Neuronal stem cell (in vitro differentiated cells): ENCODE results near the gene ACKR1.
A peak's percentile ranks its signal among the peaks of the same experiment; 100 is the strongest.

Experiments used
- DNase-seq: peaks from one replicate; pipeline ENCODE4 v3.0.0-alpha.2; 2013; ENCODE audit warnings: low spot score
- H2AFZ ChIP-seq: one replicate; pipeline ENCODE4 v1.6.1; 2013; ENCODE audit warnings: mild to moderate bottlenecking, low read length, inconsistent platforms
- H2AK5ac ChIP-seq: 2 replicates; pipeline ENCODE4 v1.6.1; 2013; ENCODE audit warnings: low read depth, mild to moderate bottlenecking, inconsistent platforms, low read length, moderate library complexity, mixed read lengths
- H2BK120ac ChIP-seq: 2 replicates; pipeline ENCODE4 v1.6.1; 2013; ENCODE audit warnings: low read depth, mild to moderate bottlenecking, inconsistent platforms, low read length, moderate library complexity, mixed read lengths
- H2BK12ac ChIP-seq: one replicate; pipeline ENCODE4 v1.6.1; 2013; ENCODE audit warnings: low read length, inconsistent platforms
- H2BK15ac ChIP-seq: 2 replicates; pipeline ENCODE4 v1.6.1; 2013; ENCODE audit warnings: mild to moderate bottlenecking, low read length, inconsistent platforms, mixed read lengths
- H2BK5ac ChIP-seq: one replicate; pipeline ENCODE4 v1.6.1; 2013; ENCODE audit warnings: inconsistent platforms, mild to moderate bottlenecking, low read length, moderate library complexity
- H3K14ac ChIP-seq: one replicate; pipeline ENCODE4 v1.6.1; 2013; ENCODE audit warnings: low read length, inconsistent platforms
- H3K18ac ChIP-seq: 2 replicates; pipeline ENCODE4 v1.6.1; 2013; ENCODE audit warnings: low read length, inconsistent platforms
- H3K23ac ChIP-seq: 2 replicates; pipeline ENCODE4 v1.6.1; 2013; ENCODE audit warnings: low read depth, mild to moderate bottlenecking, mixed read lengths, low read length, inconsistent platforms; ENCODE audit not compliant: poor library complexity
- H3K27ac ChIP-seq: replicated peaks from 3 replicates; pipeline ENCODE4 v1.5.1; 2013; ENCODE audit warnings: low read length, inconsistent platforms
- H3K27me3 ChIP-seq, 3 experiments: 2 replicates each; pipeline ENCODE4 v1.6.1; 2013; ENCODE audit warnings: low read length in 3 of 3, mild to moderate bottlenecking in 2 of 3, inconsistent platforms in 1 of 3, low read depth in 1 of 3, mixed read lengths in 1 of 3, moderate library complexity in 1 of 3; ENCODE audit not compliant: control insufficient read depth in 3 of 3, insufficient read depth in 3 of 3
- H3K36me3 ChIP-seq, 2 donors: replicated peaks in 1 of 2; 2 replicates each; pipeline ENCODE4 v1.6.1; 2013; ENCODE audit warnings: low read length in 2 of 2; ENCODE audit not compliant: control insufficient read depth in 2 of 2, insufficient read depth in 2 of 2
- H3K4ac ChIP-seq: 2 replicates; pipeline ENCODE4 v1.6.1; 2013; ENCODE audit warnings: inconsistent platforms, mild to moderate bottlenecking, low read length, moderate library complexity
- H3K4me1 ChIP-seq, 2 donors: 1 replicate in 1 of 2; 2 replicates in 1 of 2; pipeline ENCODE4 v1.6.1; 2013; ENCODE audit warnings: low read length in 2 of 2, low read depth in 1 of 2; ENCODE audit not compliant: control insufficient read depth in 2 of 2, insufficient read depth in 1 of 2
- H3K4me2 ChIP-seq: one replicate; pipeline ENCODE4 v1.6.1; 2013; ENCODE audit warnings: mild to moderate bottlenecking, low read length, inconsistent platforms; ENCODE audit not compliant: insufficient read depth, poor library complexity, severe bottlenecking
- H3K4me3 ChIP-seq, 2 donors: 2 replicates each; pipeline ENCODE4 v1.5.1; 2013; ENCODE audit warnings: low read length in 2 of 2, mild to moderate bottlenecking in 2 of 2, inconsistent platforms in 1 of 2, moderate library complexity in 1 of 2
- H3K79me1 ChIP-seq: one replicate; pipeline ENCODE4 v1.6.1; 2013; ENCODE audit warnings: low read depth, mild to moderate bottlenecking, inconsistent platforms, low read length, moderate library complexity
- H3K9ac ChIP-seq: one replicate; pipeline ENCODE4 v1.6.1; 2013; ENCODE audit warnings: mild to moderate bottlenecking, low read depth, low read length, inconsistent platforms; ENCODE audit not compliant: poor library complexity
- H3K9me3 ChIP-seq, 2 donors: replicated peaks in 1 of 2; 2 replicates each; pipeline versions ENCODE3 to v1.6.1; 2013; ENCODE audit warnings: low read length in 2 of 2, mild to moderate bottlenecking in 2 of 2, inconsistent platforms in 1 of 2, low read depth in 1 of 2, mixed read lengths in 1 of 2, moderate library complexity in 1 of 2; ENCODE audit not compliant: control insufficient read depth in 2 of 2, insufficient read depth in 1 of 2
- H4K8ac ChIP-seq: one replicate; pipeline ENCODE4 v1.6.1; 2013; ENCODE audit warnings: low read depth, mild to moderate bottlenecking, inconsistent platforms, low read length, moderate library complexity
- H4K91ac ChIP-seq: one replicate; pipeline ENCODE4 v1.6.1; 2013; ENCODE audit warnings: low read length, low read depth, mild to moderate bottlenecking, inconsistent platforms; ENCODE audit not compliant: poor library complexity
- WGBS, 2 donors: extraction: QIAGEN DNeasy Blood & Tissue Kit; methylation state at CpG; one replicate each; pipeline ENCODE4 v1.1.7; 2013; ENCODE audit warnings: missing lambda C conversion rate in 2 of 2, mixed read lengths in 1 of 2; ENCODE audit not compliant: insufficient read length in 2 of 2, insufficient replicate concordance in 1 of 2; ENCODE audit errors: extremely low coverage in 2 of 2; 5-methylcytosine and 5-hydroxymethylcytosine counted together

The ACKR1 gene

GRCh38 chr1:159212596-159212995, 7.9 kb downstream of the ACKR1 start:
- H3K4me3 ChIP-seq = no peak overlapping the region
- no peak overlapping the region for H2BK120ac ChIP-seq
- no peaks in the 10 kb centered on the region for H3K9me3 ChIP-seq
- no peaks in the 10 kb centered on the region for H3K79me1 ChIP-seq
- H3K4ac ChIP-seq = no peak overlapping the region
- H2BK12ac ChIP-seq = no peak overlapping the region
- no peak overlapping the region for H4K91ac ChIP-seq
- no peak overlapping the region for H3K9ac ChIP-seq
- H2AK5ac ChIP-seq = no peak overlapping the region
- no peak overlapping the region for H2BK5ac ChIP-seq
- WGBS, 2 donors = no CpG with 5 or more reads among the region's 4 CpGs
- H3K14ac ChIP-seq = no peak overlapping the region
- H3K23ac ChIP-seq = no peak overlapping the region
- DNase-seq = no peak
- H3K27ac ChIP-seq = no peak overlapping the region
- peaks cover 0 to 42% (median 0%) of the 10 kb centered on the region in 3 experiments for H3K27me3 ChIP-seq
- H2BK15ac ChIP-seq = no peak overlapping the region
- H4K8ac ChIP-seq = no peak overlapping the region
- H3K18ac ChIP-seq = no peak overlapping the region
- no peaks in the 10 kb centered on the region for H3K36me3 ChIP-seq
- H2AFZ ChIP-seq = no peak overlapping the region
- peaks cover 0 to 6% of the 10 kb centered on the region in 2 donors for H3K4me1 ChIP-seq
- no peak overlapping the region for H3K4me2 ChIP-seq

- Histone ChIP-seq H3K27me3 (peaks cover 0 to 37% (median 0%) of the 10 kb centered on the region in 3 experiments), H2BK5ac (no peak overlapping the region), H2AFZ (no peak overlapping the region), H3K23ac (no peak overlapping the region), H3K4me3 (no peak overlapping the region), H3K4me2 (no peak overlapping the region), H2BK15ac (no peak overlapping the region), H3K9me3 (no peaks in the 10 kb centered on the region), H3K79me1 (no peaks in the 10 kb centered on the region), H4K91ac (no peak overlapping the region), H2AK5ac (no peak overlapping the region), H3K27ac (no peak overlapping the region), H3K18ac (no peak overlapping the region), H3K36me3 (no peaks in the 10 kb centered on the region), H3K14ac (no peak overlapping the region), H3K9ac (no peak overlapping the region), H2BK12ac (no peak overlapping the region), H3K4ac (no peak overlapping the region), H2BK120ac (no peak overlapping the region), H3K4me1 (peaks cover 2 to 9% of the 10 kb centered on the region in 2 donors), H4K8ac (no peak overlapping the region)
- WGBS, 2 donors = no CpG with 5 or more reads among the region's 5 CpGs
- no peak for DNase-seq
These were observed 9.6 kb downstream of the ACKR1 start for GRCh38 chr1:159214149-159214760.

- Histone ChIP-seq H3K27ac (no peak overlapping the region), H3K4me1 (peaks cover 2 to 6% of the 10 kb centered on the region in 2 donors), H2BK120ac (no peak overlapping the region), H3K18ac (peak overlapping the region; percentile 31), H3K4me2 (no peak overlapping the region), H2AK5ac (no peak overlapping the region), H3K36me3 (no peaks in the 10 kb centered on the region), H3K79me1 (no peaks in the 10 kb centered on the region), H3K9ac (no peak overlapping the region), H2AFZ (no peak overlapping the region), H4K91ac (no peak overlapping the region), H3K9me3 (no peaks in the 10 kb centered on the region), H3K14ac (no peak overlapping the region), H3K4ac (no peak overlapping the region), H3K4me3 (no peak overlapping the region), H2BK5ac (no peak overlapping the region), H2BK12ac (no peak overlapping the region), H3K23ac (no peak overlapping the region), H3K27me3 (peaks cover 0 to 33% (median 0%) of the 10 kb centered on the region in 3 experiments), H2BK15ac (no peak overlapping the region), H4K8ac (no peak overlapping the region)
- no peak for DNase-seq
- no CpG with 5 or more reads among the region's 14 CpGs for WGBS, 2 donors
These were observed 14.3 kb downstream of the ACKR1 start for GRCh38 chr1:159218649-159219636.
